Measurements from ENCODE around the gene GSTO2. TPM values are rescaled to one million over a fixed set of nuclear protein-coding genes. Genes with fewer than 3 reads are reported as not detected.

Gene GSTO2
- total and polyA plus RNA-seq, 2 of the 13 experiments (the other 11 are each of a cell fraction or from before 2014, with no cell fraction given), result 2.1 to 7.9 TPM

GRCh38 chr10:104232613-104233102, 36.3 kb upstream of the GSTO2 start:
- CTCF ChIA-PET (ENCODE audit: low intra/inter-chr PET ratio, low total read pairs), result no interaction called here
- Histone ChIP-seq H3K9me3 (ENCODE audit: low read length) (peaks cover 7% of the 10 kb centered on the region), H4K20me1 (ENCODE audit: insufficient read depth, low read length) (no peaks in the 10 kb centered on the region), H3K4me3 (replicated peaks in 1 of 3; ENCODE audit: insufficient read depth in 1 of 3, low read depth in 2 of 3, low read length in 3 of 3) (peak overlapping the region; percentile 79 to 93 (median 86)), H3K4me1 (ENCODE audit: insufficient read depth, low read length) (peaks cover 21% of the 10 kb centered on the region), H3K79me2 (ENCODE audit: insufficient read depth, low read length) (no peaks in the 10 kb centered on the region), H3K9ac (ENCODE audit: insufficient read depth, low read depth, low read length) (peak overlapping the region; percentile 84), H3K36me3 (replicated peaks in 1 of 2; ENCODE audit: control insufficient read depth in 1 of 2, insufficient read depth in 2 of 2, low read length in 2 of 2) (no peaks in the 10 kb centered on the region), H3K4me2 (ENCODE audit: low read depth, low read length) (peak overlapping the region; percentile 87), H2AFZ (ENCODE audit: low read length) (peak overlapping the region; percentile 90), H3K27ac (ENCODE audit: extremely low read length, insufficient read depth, low read length) (peak overlapping the region; percentile 82), H3K27me3 (ENCODE audit: control insufficient read depth in 1 of 2, insufficient read depth in 2 of 2, low read length in 2 of 2) (no peaks in the 10 kb centered on the region; a peak in 1 of 5 replicates)
- no TSS peak for BruUV-seq (replicated peaks)
- 3% methylated on average over 20 of the region's 20 CpGs for WGBS (ENCODE audit: low lambda C conversion rate)
- POLR2A ChIA-PET, result interaction anchor here (1.0 to 3.7 kb wide), 7 partner anchors 9 to 111 kb away, joined by 3 to 59 read pairs (median 6); partner anchors contain the start of genes GSTO1, ITPRIP and SFR1
- FAIRE-seq, result no peak
- ATAC-seq, result peak; percentile 65
- in situ Hi-C loops (cut with HindIII; ENCODE audit: extremely low pct_ligation_motif_present, low pct_unique_long_range_greater_than_20kb), result no loop called here
- intact Hi-C loops (cut with micrococcal nuclease; ENCODE audit: unreplicated experiment), result loop anchor here (1.0 kb wide), 2 partner anchors 11 to 21 kb away; no protein-coding TSS in a partner anchor
- DNase-seq (ENCODE audit: low spot score), result peak; percentile 33
- TF ChIP-seq ZNF367 (CRISPR knock-in tag; IDR thresholded peaks at IDR 0.05; ENCODE audit: borderline replicate concordance) (no peak), ZNF710 (CRISPR knock-in tag; IDR thresholded peaks at IDR 0.05; ENCODE audit: borderline replicate concordance) (no peak), ZSCAN25 (CRISPR knock-in tag; IDR thresholded peaks at IDR 0.05) (no peak), MED13 (CRISPR knock-in tag; IDR thresholded peaks at IDR 0.05) (no peak), ZNF18 (CRISPR knock-in tag; IDR thresholded peaks at IDR 0.05; ENCODE audit: insufficient replicate concordance) (no peak), MLLT10 (CRISPR knock-in tag; IDR thresholded peaks at IDR 0.05) (no peak), ZNF446 (CRISPR knock-in tag; IDR thresholded peaks at IDR 0.05) (no peak), ZNF501 (CRISPR knock-in tag; IDR thresholded peaks at IDR 0.05) (peak; percentile 58; the same call in 1 of the 2 replicates), MATR3 (CRISPR knock-in tag; IDR thresholded peaks at IDR 0.05) (no peak), KDM5B (CRISPR knock-in tag; IDR thresholded peaks at IDR 0.05; ENCODE audit: borderline replicate concordance) (0 out of 2 replicates have a peak, but pooled peaks have one; percentile 33), ZNF276 (CRISPR knock-in tag; IDR thresholded peaks at IDR 0.05; ENCODE audit: low read depth) (no peak), ZNF329 (CRISPR knock-in tag; IDR thresholded peaks at IDR 0.05; ENCODE audit: low read depth) (no peak)

All from HepG2 (cell line).